Neural progenitor cell (in vitro differentiated cells): ENCODE measurements around the gene C19orf25.

Experiments used
- CTCF ChIP-seq: fragments of 200-600 bp; sonication (generic); IDR thresholded peaks from 2 replicates; pipeline ENCODE4 v1.5.1; 2017; ENCODE audit warnings: antibody characterized with exemption, mild to moderate bottlenecking
- EZH2 ChIP-seq: fragments of 200-600 bp; sonication (generic); IDR thresholded peaks from 2 replicates; pipeline ENCODE4 v1.6.1; 2017; ENCODE audit warnings: antibody characterized with exemption, mild to moderate bottlenecking, moderate library complexity
- EZH2phosphoT487 ChIP-seq: fragments of 200-600 bp; sonication (generic); IDR thresholded peaks from 2 replicates; pipeline ENCODE4 v1.6.1; 2017; ENCODE audit warnings: antibody characterized with exemption

DNA sequence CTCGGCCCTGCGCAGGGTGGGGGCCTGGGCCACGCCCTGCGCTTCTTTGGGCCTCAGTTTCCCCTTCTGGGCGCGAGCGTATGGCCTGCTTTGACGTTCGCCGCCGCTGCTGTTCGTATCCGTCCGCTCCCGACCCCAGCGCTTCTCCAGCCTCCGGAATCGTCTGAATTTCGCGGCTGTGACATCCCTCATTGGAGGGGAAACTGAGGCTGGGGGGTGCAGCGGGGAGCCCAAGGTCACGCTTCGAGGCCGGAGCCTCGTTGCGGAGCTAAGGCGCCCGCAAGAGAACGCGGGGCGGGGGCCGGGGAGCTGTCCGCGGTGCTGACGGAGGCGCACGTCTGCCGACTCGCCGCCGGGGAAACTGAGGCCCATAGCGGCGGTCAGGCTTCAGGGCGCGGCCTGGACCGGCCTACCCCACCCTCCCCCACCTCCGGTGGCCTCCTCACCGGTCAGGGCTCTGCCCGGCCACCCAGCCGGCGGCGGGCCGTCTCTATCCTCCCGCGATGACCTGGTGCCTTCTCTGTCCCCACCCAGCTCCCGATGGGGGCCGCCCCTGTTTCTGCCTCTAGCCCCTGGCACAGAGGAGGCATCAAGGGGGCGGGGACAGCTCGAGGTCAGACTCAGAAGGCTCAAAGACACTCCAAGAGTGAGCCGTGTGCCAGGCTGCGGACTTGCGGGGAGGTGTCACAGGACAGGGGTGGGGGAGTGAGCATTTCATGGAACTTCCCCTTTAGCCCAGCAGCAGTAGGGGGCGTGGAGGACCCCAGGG is 32.1 kb downstream of the C19orf25 start:
- no peak for TF ChIP-seq CTCF
- TF ChIP-seq EZH2, result peak; percentile 63
- peak; percentile 56 for TF ChIP-seq EZH2phosphoT487
